Kidney (tissue), 14 donors: ENCODE data around the gene NRAP. TPM values are rescaled to one million over a fixed set of nuclear protein-coding genes. Genes with fewer than 3 reads are reported as not detected.

Experiments
- DNase-seq, 5 donors: peaks; one replicate each; pipeline ENCODE4 v3.0.0-alpha.2; 2013 to 2020
- FAIRE-seq: peaks from 2 replicates; lab custom pipeline; 2012; peaks lifted over from hg19 to GRCh38; lab: Jason Lieb, UNC
- H3K27ac ChIP-seq, 2 donors: one replicate each; pipeline ENCODE4 v1.7.0; 2013; ENCODE audit warnings: low read depth in 2 of 2, low read length in 2 of 2, inconsistent platforms in 1 of 2
- H3K27me3 ChIP-seq: one replicate; pipeline ENCODE4 v1.7.1; 2013; ENCODE audit warnings: low read length, inconsistent platforms; ENCODE audit not compliant: control insufficient read depth, insufficient read depth
- H3K36me3 ChIP-seq, 3 donors: one replicate each; pipeline versions ENCODE4 v1.7.0 to v1.7.1; 2013; ENCODE audit warnings: low read length in 3 of 3, control low read depth in 1 of 3, inconsistent platforms in 1 of 3; ENCODE audit not compliant: insufficient read depth in 3 of 3, control insufficient read depth in 2 of 3
- H3K4me1 ChIP-seq, 3 donors: one replicate each; pipeline versions ENCODE4 v1.7.0 to v1.7.1; 2013; ENCODE audit warnings: low read length in 3 of 3, inconsistent platforms in 1 of 3, low read depth in 1 of 3; ENCODE audit not compliant: control insufficient read depth in 2 of 3, insufficient read depth in 2 of 3
- H3K4me3 ChIP-seq, 3 donors: one replicate each; pipeline versions ENCODE4 v1.7.0 to v1.8.1; 2013; ENCODE audit warnings: low read length in 3 of 3, control low read depth in 1 of 3, inconsistent platforms in 1 of 3
- H3K9ac ChIP-seq, 3 donors: one replicate each; pipeline versions ENCODE4 v1.7.0 to v1.7.1; 2013; ENCODE audit warnings: low read length in 3 of 3, control low read depth in 1 of 3, inconsistent platforms in 1 of 3
- H3K9me3 ChIP-seq, 3 donors: one replicate each; pipeline versions ENCODE4 v1.7.0 to v1.7.1; 2013; ENCODE audit warnings: low read length in 3 of 3, control low read depth in 1 of 3, inconsistent platforms in 1 of 3; ENCODE audit not compliant: control insufficient read depth in 2 of 3, insufficient read depth in 1 of 3
- CTCF ChIP-seq: IDR thresholded peaks from 3 replicates; pipeline ENCODE4 v1.5.1; 2012; ENCODE audit warnings: mild to moderate bottlenecking, moderate library complexity, borderline replicate concordance; ENCODE audit not compliant: insufficient read depth; ENCODE audit errors: extremely low read depth
- intact Hi-C: fragments of 100-400 bp; cut with DNase I; formaldehyde crosslinking; loops from one replicate; pipeline ENCODE4 v1.11.1; 2022
- polyA plus RNA-seq: library from polyadenylated mRNA; stranded (reverse); fragments of 350-450 nt; fragmentation: Illumina TruSeq; extraction: RNeasy Lipid Tissue Mini Kit (QIAGEN cat#74804); gene quantifications from one replicate; pipeline ENCODE4 v1.2.3, GENCODE V29; 2014; ENCODE audit warnings: low read depth, low replicate concordance; ENCODE audit not compliant: insufficient read depth
- total RNA-seq: library from RNA; stranded (reverse); fragmentation: NEBNext Ultra II Directional; extraction: Animal tissue kit (Norgen Biotek cat#: 25700); gene quantifications from one replicate; pipeline ENCODE4 v1.2.1, GENCODE V29; 2021
- donor health status: control.
- donor health status: control.
- donor health status: control.
- donor health status: control.
- donor health status: control.
- donor health status: DM: yes; HTN: yes; CAD: no.
- donor health status: Normal renal cell carcinoma (clear cell type).

The NRAP gene
- total and polyA plus RNA-seq, 2 donors from 2014 or later, result not detected

GRCh38 chr10:113641702-113642101 is 22.1 kb downstream of the NRAP start:
- Histone ChIP-seq H3K36me3 (no peaks in the 10 kb centered on the region), H3K9ac (no peak overlapping the region), H3K9me3 (peaks cover 0 to 2% (median 0%) of the 10 kb centered on the region in 3 donors), H3K27me3 (no peaks in the 10 kb centered on the region), H3K27ac (no peak overlapping the region), H3K4me3 (no peak overlapping the region), H3K4me1 (no peaks in the 10 kb centered on the region)
- no peak for FAIRE-seq
- TF ChIP-seq CTCF, result no peak
- intact Hi-C loops, result no loop called here
- DNase-seq, result no peak

- H3K9ac ChIP-seq, result no peak overlapping the region
- no peaks in the 10 kb centered on the region for H3K4me1 ChIP-seq
- H3K36me3 ChIP-seq, result no peaks in the 10 kb centered on the region
- H3K27me3 ChIP-seq, result no peaks in the 10 kb centered on the region
- H3K9me3 ChIP-seq, result peaks cover 0 to 2% (median 0%) of the 10 kb centered on the region in 3 donors
- no peak overlapping the region for H3K27ac ChIP-seq
- H3K4me3 ChIP-seq, result no peak overlapping the region
- no peak for FAIRE-seq
- DNase-seq, result no peak
- intact Hi-C loops, result no loop called here
- no peak for TF ChIP-seq CTCF
These were observed 23.9 kb downstream of the NRAP start for GRCh38 chr10:113639966-113640365.

- Histone ChIP-seq H3K27me3 (no peaks in the 10 kb centered on the region), H3K27ac (no peak overlapping the region), H3K9ac (no peak overlapping the region), H3K4me3 (no peak overlapping the region), H3K36me3 (no peaks in the 10 kb centered on the region), H3K4me1 (peaks cover 0 to 6% (median 2%) of the 10 kb centered on the region in 3 donors), H3K9me3 (peaks cover 0 to 2% (median 0%) of the 10 kb centered on the region in 3 donors)
- DNase-seq, result peak in 2 of 5 donors; percentile 46 to 61
- TF ChIP-seq CTCF, result no peak
- FAIRE-seq, result no peak
- intact Hi-C loops, result no loop called here
These were observed 32.0 kb downstream of the NRAP start for GRCh38 chr10:113631684-113632367.
